ENCODE results near the gene POLR2C.
"Not testable (repeated sequence)": the region's sequence is repeated elsewhere in the genome, so short reads cannot be mapped to it uniquely, and the experiment has no call there.

The POLR2C gene

GRCh38 chr16:57479976-57480753, 17.7 kb downstream of the POLR2C start:
- peak; percentile 93 for DNase-seq (ENCODE audit: low spot score)

- DNase-seq (ENCODE audit: low spot score): no peak
These were observed 18.3 kb downstream of the POLR2C start for GRCh38 chr16:57480754-57481230.

GRCh38 chr16:57481421-57481820, 18.9 kb downstream of the POLR2C start:
- DNase-seq (ENCODE audit: low spot score): no peak

GRCh38 chr16:57482845-57483545, 20.5 kb downstream of the POLR2C start:
- DNase-seq (ENCODE audit: low spot score): no peak

GRCh38 chr16:57483725-57484514, 21.4 kb downstream of the POLR2C start:
- no peak for DNase-seq (ENCODE audit: low spot score)

- DNase-seq (ENCODE audit: low spot score): no peak
These were observed 22.1 kb downstream of the POLR2C start for GRCh38 chr16:57484515-57485005.

- DNase-seq (ENCODE audit: low spot score): no peak
These were observed 22.8 kb downstream of the POLR2C start for GRCh38 chr16:57485091-57485915.

GRCh38 chr16:57485916-57486857, 23.7 kb downstream of the POLR2C start, which contains the start of gene DOK4:
Gene DOK4 (minus strand): TSS chr16:57486493. CDS start chr16:57479507, 6,986 bp downstream.
- DNase-seq (ENCODE audit: low spot score): peak; percentile 94

- no peak for DNase-seq (ENCODE audit: low spot score)
These were observed 24.7 kb downstream of the POLR2C start for GRCh38 chr16:57486858-57487834.

- DNase-seq (ENCODE audit: low spot score): no peak
These were observed 26.8 kb downstream of the POLR2C start for GRCh38 chr16:57489229-57489628.

- DNase-seq (ENCODE audit: low spot score): no peak
These were observed 31.3 kb downstream of the POLR2C start for GRCh38 chr16:57493767-57494166.

GRCh38 chr16:57497121-57497520, 34.6 kb downstream of the POLR2C start:
- DNase-seq (ENCODE audit: low spot score): no peak

- DNase-seq (ENCODE audit: low spot score): no peak
These were observed 35.6 kb downstream of the POLR2C start for GRCh38 chr16:57498031-57498430.

- not testable (repeated sequence) for DNase-seq (ENCODE audit: low spot score)
These were observed 37.5 kb downstream of the POLR2C start for GRCh38 chr16:57499941-57500340.

- DNase-seq (ENCODE audit: low spot score): no peak
These were observed 38.2 kb downstream of the POLR2C start for GRCh38 chr16:57500578-57501111.

GRCh38 chr16:57501492-57501891, 39.0 kb downstream of the POLR2C start:
- DNase-seq (ENCODE audit: low spot score): no peak

GRCh38 chr16:57502048-57502775, 39.7 kb downstream of the POLR2C start:
- DNase-seq (ENCODE audit: low spot score): no peak

GRCh38 chr16:57503366-57503765, 40.9 kb downstream of the POLR2C start:
- DNase-seq (ENCODE audit: low spot score): no peak
